ENCODE results near the gene AKAP9. TPM values are rescaled to one million over a fixed set of nuclear protein-coding genes. Genes with fewer than 3 reads are reported as not detected.

The AKAP9 gene
- total and polyA plus RNA-seq, 9 of the 15 experiments (the other 6 are each of a cell fraction or from before 2014, with no cell fraction given) = 25.5 to 80.9 (median 46.3) TPM

- no peak for TF ChIP-seq ZBTB43 (CRISPR knock-in tag; IDR thresholded peaks at IDR 0.05)
- TF ChIP-seq SIRT6 (IDR thresholded peaks at IDR 0.05; ENCODE audit: low read depth, low read length) = no peak
- no peak for TF ChIP-seq FOXP4 (CRISPR knock-in tag; IDR thresholded peaks at IDR 0.05; ENCODE audit: borderline replicate concordance)
- TF ChIP-seq NR2C1 (IDR thresholded peaks at IDR 0.05) = peak; percentile 41; the same call in 1 of the 2 replicates
- peak; percentile 15; the same call in 1 of the 2 replicates for TF ChIP-seq NR2C1 (tag; IDR thresholded peaks at IDR 0.05)
- TF ChIP-seq ZNF449 (CRISPR knock-in tag; IDR thresholded peaks at IDR 0.05) = no peak
- peak; percentile 91 for TF ChIP-seq HINFP (tag; conservative IDR thresholded peaks at IDR 0.05; ENCODE audit: low read depth)
- TF ChIP-seq ELK1 (CRISPR knock-in tag; IDR thresholded peaks at IDR 0.05) = no peak
- TF ChIP-seq NR1H2 (CRISPR knock-in tag; IDR thresholded peaks at IDR 0.05) = no peak; the same call in 1 of the 2 replicates
- TF ChIP-seq DIDO1 (tag; IDR thresholded peaks at IDR 0.05; ENCODE audit: low read depth) = no peak
- TF ChIP-seq FOXO4 (CRISPR knock-in tag; IDR thresholded peaks at IDR 0.05) = no peak
- TF ChIP-seq SRF (CRISPR knock-in tag; IDR thresholded peaks at IDR 0.05) = peak in 1 of 2 experiments; percentile 75; a peak in 2 of 4 replicates
Measured at GRCh38 chr7:91940572-91941341, at the start of gene AKAP9 (continued).
